ENCODE results near the gene FMNL3. TPM values are rescaled to one million over a fixed set of nuclear protein-coding genes. Genes with fewer than 3 reads are reported as not detected.

Gene FMNL3
- total RNA-seq, 4 donors from 2014 or later = 48.3 to 64.2 (median 58.9) TPM

DNA sequence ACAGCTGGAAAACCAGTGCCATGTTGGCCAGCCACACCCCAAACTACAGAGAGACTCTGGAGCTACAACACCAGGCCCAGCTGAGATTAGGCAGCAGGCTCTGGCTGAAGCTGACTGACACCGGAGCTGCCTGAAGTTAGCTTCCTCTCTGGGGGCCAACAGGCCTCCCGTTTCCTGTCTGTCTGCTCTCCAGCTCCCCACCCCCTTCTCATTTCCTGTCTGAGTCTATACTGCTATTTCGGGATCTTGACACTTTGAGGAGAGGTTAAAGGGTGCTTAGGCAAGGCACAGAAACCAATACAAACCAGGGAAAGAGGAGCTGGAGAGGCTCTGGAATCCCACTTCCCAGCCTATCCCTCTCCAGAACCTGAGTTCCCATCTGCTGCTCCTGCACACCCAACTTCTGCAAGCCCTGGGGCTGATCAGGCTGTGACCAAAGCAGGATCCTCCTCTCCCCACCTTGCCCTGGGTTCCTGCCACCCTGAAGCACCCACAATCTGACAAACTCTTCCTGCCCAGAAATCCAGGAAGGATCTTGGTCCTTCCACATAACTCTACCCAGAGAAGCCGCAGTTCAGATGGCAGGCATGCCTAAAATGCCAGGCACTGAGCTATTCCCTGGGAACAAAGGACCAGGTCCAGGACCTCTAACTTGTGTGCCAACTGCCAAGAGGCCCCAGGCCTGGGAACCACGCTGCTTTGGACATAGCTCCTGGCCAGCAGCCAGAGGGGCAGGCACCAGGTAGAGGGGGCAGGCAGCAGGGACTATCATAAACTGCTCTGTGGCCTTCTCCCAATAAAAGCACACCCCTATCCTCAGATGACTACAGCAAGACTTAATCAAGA is 44.0 kb downstream of the FMNL3 start:
- TF ChIP-seq POLR2A (IDR thresholded peaks at IDR 0.05) (no peak), EP300 (IDR thresholded peaks at IDR 0.05) (peak in 1 of 2 donors; percentile 69)
- peak in 1 of 2 donors; percentile 67 for DNase-seq (ENCODE audit: low spot score in 2 of 2)
- Histone ChIP-seq H3K27me3 (no peaks in the 10 kb centered on the region), H3K27ac (peak overlapping the region; percentile 50 to 96 (median 72)), H3K4me1 (peaks cover 0 to 86% (median 59%) of the 10 kb centered on the region in 4 donors), H3K36me3 (peaks cover 0 to 26% (median 0%) of the 10 kb centered on the region in 3 donors), H3K9me3 (no peaks in the 10 kb centered on the region), H3K4me3 (no peak overlapping the region)
- 4 to 6% methylated on average over 4 to 5 of the region's 5 CpGs for WGBS, 2 donors

DNA sequence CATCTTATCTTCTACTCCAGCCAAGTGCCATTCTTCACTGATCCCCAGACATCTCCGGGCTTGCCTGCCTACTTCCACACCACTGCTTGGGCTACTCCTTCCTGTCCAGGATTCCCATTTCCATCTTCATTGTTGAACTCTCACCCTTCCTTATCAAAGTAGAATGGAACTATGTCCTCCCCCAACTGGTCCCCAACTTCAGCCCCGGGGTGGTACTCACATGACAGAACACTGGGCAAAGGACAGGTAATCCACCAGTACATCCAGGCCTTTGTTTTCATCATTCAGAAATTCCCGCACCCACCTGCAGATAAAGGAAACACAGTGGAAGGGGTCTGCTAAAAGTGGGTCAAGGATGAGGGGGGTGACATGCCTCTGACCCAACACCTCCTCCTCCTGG is 45.5 kb downstream of the FMNL3 start:
- H3K27me3 ChIP-seq = no peaks in the 10 kb centered on the region
- H3K27ac ChIP-seq = peak overlapping the region in 3 of 4 donors; percentile 55 to 96 (median 89)
- WGBS, 2 donors = 95 to 97% methylated on average over 3 of the region's 3 CpGs
- H3K36me3 ChIP-seq = peaks cover 0 to 41% (median 8%) of the 10 kb centered on the region in 3 donors
- H3K9me3 ChIP-seq = no peaks in the 10 kb centered on the region
- TF ChIP-seq, protein P1, sequence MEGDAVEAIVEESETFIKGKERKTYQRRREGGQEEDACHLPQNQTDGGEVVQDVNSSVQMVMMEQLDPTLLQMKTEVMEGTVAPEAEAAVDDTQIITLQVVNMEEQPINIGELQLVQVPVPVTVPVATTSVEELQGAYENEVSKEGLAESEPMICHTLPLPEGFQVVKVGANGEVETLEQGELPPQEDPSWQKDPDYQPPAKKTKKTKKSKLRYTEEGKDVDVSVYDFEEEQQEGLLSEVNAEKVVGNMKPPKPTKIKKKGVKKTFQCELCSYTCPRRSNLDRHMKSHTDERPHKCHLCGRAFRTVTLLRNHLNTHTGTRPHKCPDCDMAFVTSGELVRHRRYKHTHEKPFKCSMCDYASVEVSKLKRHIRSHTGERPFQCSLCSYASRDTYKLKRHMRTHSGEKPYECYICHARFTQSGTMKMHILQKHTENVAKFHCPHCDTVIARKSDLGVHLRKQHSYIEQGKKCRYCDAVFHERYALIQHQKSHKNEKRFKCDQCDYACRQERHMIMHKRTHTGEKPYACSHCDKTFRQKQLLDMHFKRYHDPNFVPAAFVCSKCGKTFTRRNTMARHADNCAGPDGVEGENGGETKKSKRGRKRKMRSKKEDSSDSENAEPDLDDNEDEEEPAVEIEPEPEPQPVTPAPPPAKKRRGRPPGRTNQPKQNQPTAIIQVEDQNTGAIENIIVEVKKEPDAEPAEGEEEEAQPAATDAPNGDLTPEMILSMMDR (IDR thresholded peaks at IDR 0.05) = no peak
- no peak for TF ChIP-seq POLR2A (IDR thresholded peaks at IDR 0.05)
- TF ChIP-seq EP300 (IDR thresholded peaks at IDR 0.05) = no peak
- no peak for DNase-seq (ENCODE audit: low spot score in 2 of 2)
- H3K4me1 ChIP-seq = peaks cover 0 to 73% (median 55%) of the 10 kb centered on the region in 4 donors
- H3K4me3 ChIP-seq = no peak overlapping the region

DNA sequence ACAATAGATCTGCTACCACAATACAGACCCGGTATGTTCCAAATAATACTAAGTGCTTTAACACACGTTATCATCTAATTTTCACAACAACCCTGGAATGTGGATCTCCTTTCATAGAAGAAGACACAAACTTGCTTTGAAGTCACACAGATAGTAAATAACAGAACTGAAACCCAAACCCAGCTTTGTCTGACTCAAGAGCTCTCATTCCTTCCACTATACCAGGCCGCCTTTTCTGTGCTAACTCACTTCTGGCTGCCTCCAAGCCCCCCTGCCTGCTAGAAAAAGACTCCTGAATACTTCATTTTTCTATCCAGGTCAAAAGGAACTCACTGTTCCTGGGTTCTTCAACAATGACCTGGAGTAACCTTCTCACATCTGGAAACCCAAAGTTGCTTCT is 46.0 kb downstream of the FMNL3 start:
- no peaks in the 10 kb centered on the region for H3K9me3 ChIP-seq
- TF ChIP-seq POLR2A (IDR thresholded peaks at IDR 0.05) (no peak), EP300 (IDR thresholded peaks at IDR 0.05) (no peak)
- TF ChIP-seq, protein P1 (IDR thresholded peaks at IDR 0.05) = no peak
- peaks cover 0 to 67% (median 52%) of the 10 kb centered on the region in 4 donors for H3K4me1 ChIP-seq
- no peak for DNase-seq (ENCODE audit: low spot score in 2 of 2)
- WGBS, 2 donors = 84 to 87% methylated on average over 3 of the region's 3 CpGs
- H3K4me3 ChIP-seq = no peak overlapping the region
- H3K27me3 ChIP-seq = no peaks in the 10 kb centered on the region
- peaks cover 0 to 47% (median 11%) of the 10 kb centered on the region in 3 donors for H3K36me3 ChIP-seq
- peak overlapping the region in 2 of 4 donors; percentile 38 to 96 for H3K27ac ChIP-seq

DNA sequence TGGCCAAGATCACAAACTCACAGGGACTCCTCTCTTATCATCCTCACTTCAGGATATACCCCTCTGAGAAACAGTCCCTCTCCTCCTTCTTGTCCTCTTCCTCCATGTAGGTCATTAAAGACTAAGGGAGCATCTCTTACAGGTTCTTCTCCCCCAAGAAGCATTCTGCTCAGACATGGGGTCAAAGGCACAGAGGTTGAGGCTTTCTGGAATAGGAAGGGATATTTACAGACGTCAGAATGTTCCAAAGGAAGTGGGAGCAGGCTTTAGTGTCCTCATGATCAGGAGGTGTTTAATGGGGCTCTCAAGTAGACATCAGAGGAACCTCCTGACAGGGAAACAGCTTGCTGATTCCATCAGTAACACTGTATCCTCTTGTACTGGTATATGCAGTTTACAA is 47.5 kb downstream of the FMNL3 start:
- Histone ChIP-seq H3K36me3 (peaks cover 0 to 61% (median 14%) of the 10 kb centered on the region in 3 donors), H3K27ac (no peak overlapping the region), H3K9me3 (no peaks in the 10 kb centered on the region), H3K27me3 (no peaks in the 10 kb centered on the region), H3K4me1 (peaks cover 0 to 56% (median 39%) of the 10 kb centered on the region in 4 donors), H3K4me3 (no peak overlapping the region)
- no peak for DNase-seq (ENCODE audit: low spot score in 2 of 2)
- WGBS, 2 donors = 48 to 58% methylated on average over 1 of the region's 1 CpG
- TF ChIP-seq POLR2A (IDR thresholded peaks at IDR 0.05) (no peak), EP300 (IDR thresholded peaks at IDR 0.05) (no peak)
- TF ChIP-seq, protein P1 (IDR thresholded peaks at IDR 0.05) = no peak

DNA sequence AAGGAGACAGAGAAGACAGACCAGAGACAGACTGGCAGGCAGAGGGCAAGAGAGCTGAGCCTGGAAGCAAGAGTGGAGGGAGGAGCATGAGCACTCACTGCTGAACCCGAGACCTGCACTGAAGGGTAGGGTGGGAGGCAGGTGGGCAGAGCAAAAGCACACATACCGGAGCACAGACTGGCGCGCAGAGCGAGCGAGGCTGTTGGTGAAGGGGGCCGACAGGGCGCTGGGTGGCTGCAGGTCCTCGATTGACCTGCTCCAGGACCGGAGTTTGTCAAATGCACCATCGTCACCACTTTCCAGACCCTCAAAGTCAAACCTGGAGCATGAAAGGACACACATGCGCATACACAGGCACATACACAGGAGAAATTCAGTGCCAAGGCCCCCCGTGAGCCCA is 48.9 kb downstream of the FMNL3 start:
- Histone ChIP-seq H3K4me1 (peaks cover 0 to 41% (median 26%) of the 10 kb centered on the region in 4 donors), H3K4me3 (no peak overlapping the region), H3K27ac (peak overlapping the region in 2 of 4 donors; percentile 5 to 16), H3K27me3 (no peaks in the 10 kb centered on the region), H3K9me3 (no peaks in the 10 kb centered on the region), H3K36me3 (peaks cover 0 to 76% (median 14%) of the 10 kb centered on the region in 3 donors)
- DNase-seq (ENCODE audit: low spot score in 2 of 2) = no peak
- TF ChIP-seq, protein P1 (IDR thresholded peaks at IDR 0.05) = no peak
- TF ChIP-seq POLR2A (IDR thresholded peaks at IDR 0.05) (no peak), EP300 (IDR thresholded peaks at IDR 0.05) (no peak)
- WGBS, 2 donors = 94 to 95% methylated on average over 13 of the region's 13 CpGs
